Neural cell (in vitro differentiated cells): ENCODE results near the gene NUDT9.

Source experiments
- CTCF ChIP-seq: fragments of 450-650 bp; IDR thresholded peaks from 2 replicates; pipeline ENCODE4 v1.5.1; 2014; ENCODE audit warnings: antibody characterized with exemption, mild to moderate bottlenecking, moderate library complexity; ENCODE audit not compliant: poor library complexity, severe bottlenecking
- EP300 ChIP-seq: fragments of 450-650 bp; conservative IDR thresholded peaks from 2 replicates; pipeline ENCODE4 v1.6.1; 2014; ENCODE audit warnings: antibody characterized with exemption, mild to moderate bottlenecking, moderate library complexity; ENCODE audit not compliant: poor library complexity, severe bottlenecking
- EZH2 ChIP-seq: fragments of 200-600, 300-800 bp; shearing (Covaris generic), sonication (generic); IDR thresholded peaks from 2 replicates; pipeline ENCODE4 v1.6.1; 2014; ENCODE audit warnings: antibody characterized with exemption, low read length, borderline replicate concordance, mild to moderate bottlenecking; ENCODE audit not compliant: insufficient read depth, poor library complexity, severe bottlenecking
- MXI1 ChIP-seq: fragments of 450-650 bp; conservative IDR thresholded peaks from 2 replicates; pipeline ENCODE4 v1.6.1; 2014; ENCODE audit warnings: antibody characterized with exemption, mild to moderate bottlenecking; ENCODE audit not compliant: poor library complexity, severe bottlenecking
- POLR2AphosphoS5 ChIP-seq: IDR thresholded peaks from 2 replicates; pipeline ENCODE4 v1.6.1; 2012
- RAD21 ChIP-seq: fragments of 450-650 bp; conservative IDR thresholded peaks from 2 replicates; pipeline ENCODE4 v1.6.1; 2014; ENCODE audit warnings: antibody characterized with exemption, mild to moderate bottlenecking, moderate library complexity
- REST ChIP-seq: IDR thresholded peaks from 2 replicates; pipeline ENCODE4 v1.6.1; 2012; ENCODE audit warnings: borderline replicate concordance
- SMC3 ChIP-seq: fragments of 450-650 bp; conservative IDR thresholded peaks from 2 replicates; pipeline ENCODE4 v1.6.1; 2014; ENCODE audit warnings: antibody characterized with exemption, mild to moderate bottlenecking, moderate library complexity; ENCODE audit not compliant: poor library complexity
- TAF1 ChIP-seq: IDR thresholded peaks from 2 replicates; pipeline ENCODE4 v1.6.1; 2012; ENCODE audit warnings: low read depth

GRCh38 chr4:87506974-87507701 lies 84.8 kb downstream of the NUDT9 start:
- TF ChIP-seq CTCF = no peak
- TF ChIP-seq RAD21 = no peak
- no peak for TF ChIP-seq EZH2
- TF ChIP-seq TAF1 = no peak
- TF ChIP-seq EP300 = no peak
- TF ChIP-seq SMC3 = no peak
- no peak for TF ChIP-seq POLR2AphosphoS5
- no peak for TF ChIP-seq MXI1
- TF ChIP-seq REST = no peak
